Tibial nerve (tissue), 4 donors: ENCODE data around the gene TBC1D4. TPM values are rescaled to one million over a fixed set of nuclear protein-coding genes. Genes with fewer than 3 reads are reported as not detected.

Source experiments
- DNase-seq, 2 donors: peaks; one replicate each; pipeline ENCODE4 v3.0.0-alpha.2; 2019; ENCODE audit warnings: low spot score in 2 of 2
- H3K27ac ChIP-seq, 4 donors: fragments of 200-600 bp; sonication (generic) in 3 of 4; one replicate each; pipeline ENCODE4 v1.5.1; 2017 to 2019; ENCODE audit warnings: mild to moderate bottlenecking in 1 of 4
- H3K27me3 ChIP-seq, 2 donors: fragments of 200-600 bp; sonication (generic) in 1 of 2; one replicate each; pipeline versions ENCODE4 v1.5.1 to v1.6.0; 2017 to 2019
- H3K36me3 ChIP-seq, 3 donors: fragments of 200-600 bp; sonication (generic); one replicate each; pipeline ENCODE4 v1.5.1; 2018 to 2019
- H3K4me1 ChIP-seq, 4 donors: fragments of 200-600 bp; sonication (generic) in 3 of 4; one replicate each; pipeline ENCODE4 v1.5.1; 2017 to 2019
- H3K4me3 ChIP-seq, 4 donors: fragments of 200-600 bp; sonication (generic) in 3 of 4; one replicate each; pipeline ENCODE4 v1.5.1; 2017 to 2019; ENCODE audit warnings: mild to moderate bottlenecking in 1 of 4, moderate library complexity in 1 of 4
- H3K9me3 ChIP-seq, 4 donors: fragments of 200-600 bp; sonication (generic) in 3 of 4; one replicate each; pipeline ENCODE4 v1.5.1; 2017 to 2019
- EP300 ChIP-seq, 2 donors: sonication (generic); formaldehyde crosslinking; IDR thresholded peaks; one replicate each; pipeline ENCODE4 v1.6.1; 2017; ENCODE audit warnings: antibody characterized with exemption in 2 of 2, mild to moderate bottlenecking in 1 of 2
- POLR2A ChIP-seq, 2 donors: fragments of 450-650 bp; IDR thresholded peaks; one replicate each; pipeline ENCODE4 v1.6.1; 2017; ENCODE audit warnings: antibody characterized with exemption in 2 of 2, mild to moderate bottlenecking in 2 of 2, moderate library complexity in 2 of 2
- WGBS, 2 donors: methylation state at CpG; one replicate each; pipeline ENCODE4 v1.1.5; 2018; 5-methylcytosine and 5-hydroxymethylcytosine counted together
- total RNA-seq, 4 donors: library from RNA; depleted of rRNA; stranded (reverse); fragments of >200 nt; gene quantifications; one replicate each; pipeline ENCODE4 v1.1.0, GENCODE V29; 2016
- TF ChIP-seq, protein P1 (sequence below), 5 experiments: fragments of 200-600 bp in 3 of 5; fragments of 450-650 bp in 2 of 5; sonication (generic) in 3 of 5; IDR thresholded peaks; one replicate each; pipeline ENCODE4 v1.5.1; 2016 to 2019; ENCODE audit warnings: antibody characterized with exemption in 5 of 5, mild to moderate bottlenecking in 3 of 5, moderate library complexity in 2 of 5

Gene TBC1D4
- total RNA-seq, 4 donors from 2014 or later, result 17.7 to 45.4 (median 33.4) TPM

DNA sequence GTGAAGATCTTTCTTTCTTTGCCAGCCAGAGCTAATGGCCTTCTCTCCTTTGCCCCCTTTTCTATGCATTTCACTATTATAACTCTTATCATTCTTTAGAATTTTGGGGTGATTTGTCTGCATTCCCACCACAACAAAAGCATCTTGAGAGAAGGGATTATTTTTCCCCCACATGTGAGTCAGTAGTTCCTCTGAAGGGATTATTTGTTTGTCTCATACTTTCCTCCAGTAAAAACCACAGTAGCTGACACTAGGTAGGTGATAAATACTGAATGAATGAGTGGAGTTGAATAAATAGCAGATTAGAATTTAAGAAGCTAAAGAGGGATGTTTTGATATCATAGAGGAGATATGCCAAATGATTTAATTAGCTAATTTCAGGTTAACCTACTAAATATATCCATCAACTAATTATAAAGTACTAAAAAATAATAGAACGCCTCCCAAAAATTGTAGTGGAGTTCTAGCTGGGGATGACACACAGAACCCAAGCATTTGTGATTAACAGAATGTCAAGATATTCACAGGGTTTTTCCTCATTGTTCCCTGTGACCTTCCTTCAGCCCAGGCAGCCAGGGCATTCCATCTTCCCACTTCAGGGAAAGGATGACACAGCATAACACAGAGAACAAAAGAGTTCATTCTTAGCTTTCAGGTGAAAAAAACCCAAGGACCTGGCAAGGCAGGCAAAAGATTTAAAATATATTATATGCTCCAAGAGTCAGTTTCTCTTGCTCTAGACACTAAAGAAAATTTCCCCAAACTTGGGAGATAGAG, 3.5 kb upstream of the TBC1D4 start:
- H3K27ac ChIP-seq, result no peak overlapping the region
- H3K4me1 ChIP-seq, result peaks cover 0 to 25% (median 3%) of the 10 kb centered on the region in 4 donors
- DNase-seq, result no peak
- no peaks in the 10 kb centered on the region for H3K9me3 ChIP-seq
- 75 to 76% methylated on average over 1 of the region's 1 CpG for WGBS, 2 donors
- TF ChIP-seq, protein P1, sequence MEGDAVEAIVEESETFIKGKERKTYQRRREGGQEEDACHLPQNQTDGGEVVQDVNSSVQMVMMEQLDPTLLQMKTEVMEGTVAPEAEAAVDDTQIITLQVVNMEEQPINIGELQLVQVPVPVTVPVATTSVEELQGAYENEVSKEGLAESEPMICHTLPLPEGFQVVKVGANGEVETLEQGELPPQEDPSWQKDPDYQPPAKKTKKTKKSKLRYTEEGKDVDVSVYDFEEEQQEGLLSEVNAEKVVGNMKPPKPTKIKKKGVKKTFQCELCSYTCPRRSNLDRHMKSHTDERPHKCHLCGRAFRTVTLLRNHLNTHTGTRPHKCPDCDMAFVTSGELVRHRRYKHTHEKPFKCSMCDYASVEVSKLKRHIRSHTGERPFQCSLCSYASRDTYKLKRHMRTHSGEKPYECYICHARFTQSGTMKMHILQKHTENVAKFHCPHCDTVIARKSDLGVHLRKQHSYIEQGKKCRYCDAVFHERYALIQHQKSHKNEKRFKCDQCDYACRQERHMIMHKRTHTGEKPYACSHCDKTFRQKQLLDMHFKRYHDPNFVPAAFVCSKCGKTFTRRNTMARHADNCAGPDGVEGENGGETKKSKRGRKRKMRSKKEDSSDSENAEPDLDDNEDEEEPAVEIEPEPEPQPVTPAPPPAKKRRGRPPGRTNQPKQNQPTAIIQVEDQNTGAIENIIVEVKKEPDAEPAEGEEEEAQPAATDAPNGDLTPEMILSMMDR (IDR thresholded peaks at IDR 0.05), result no peak
- no peak for TF ChIP-seq EP300 (IDR thresholded peaks at IDR 0.05)
- no peak for TF ChIP-seq POLR2A (IDR thresholded peaks at IDR 0.05)
- H3K27me3 ChIP-seq, result no peaks in the 10 kb centered on the region
- H3K4me3 ChIP-seq, result no peak overlapping the region
- no peaks in the 10 kb centered on the region for H3K36me3 ChIP-seq

DNA sequence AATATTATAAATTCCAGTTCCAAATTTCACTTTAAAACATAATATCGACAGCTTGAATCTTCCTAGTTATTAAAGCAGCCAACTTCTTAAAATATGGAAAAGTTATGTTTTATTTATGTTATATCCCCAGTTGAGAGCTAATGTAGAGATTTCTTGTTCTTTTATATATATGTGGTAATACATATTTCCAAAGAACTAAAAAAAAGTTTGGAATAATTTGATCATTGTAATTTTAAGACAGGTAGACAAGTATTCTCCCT, 781 bp upstream of the TBC1D4 start:
- no peak for TF ChIP-seq EP300 (IDR thresholded peaks at IDR 0.05)
- TF ChIP-seq, protein P1 (IDR thresholded peaks at IDR 0.05), result no peak
- no peak for TF ChIP-seq POLR2A (IDR thresholded peaks at IDR 0.05)
- no peaks in the 10 kb centered on the region for H3K36me3 ChIP-seq
- H3K9me3 ChIP-seq, result no peaks in the 10 kb centered on the region
- H3K27me3 ChIP-seq, result no peaks in the 10 kb centered on the region
- H3K4me3 ChIP-seq, result peak overlapping the region; percentile 63 to 86 (median 76)
- H3K4me1 ChIP-seq, result peaks cover 0 to 44% (median 3%) of the 10 kb centered on the region in 4 donors
- H3K27ac ChIP-seq, result peak overlapping the region; percentile 24 to 82 (median 75)
- 0% methylated on average over 1 of the region's 1 CpG for WGBS, 2 donors
- no peak for DNase-seq

DNA sequence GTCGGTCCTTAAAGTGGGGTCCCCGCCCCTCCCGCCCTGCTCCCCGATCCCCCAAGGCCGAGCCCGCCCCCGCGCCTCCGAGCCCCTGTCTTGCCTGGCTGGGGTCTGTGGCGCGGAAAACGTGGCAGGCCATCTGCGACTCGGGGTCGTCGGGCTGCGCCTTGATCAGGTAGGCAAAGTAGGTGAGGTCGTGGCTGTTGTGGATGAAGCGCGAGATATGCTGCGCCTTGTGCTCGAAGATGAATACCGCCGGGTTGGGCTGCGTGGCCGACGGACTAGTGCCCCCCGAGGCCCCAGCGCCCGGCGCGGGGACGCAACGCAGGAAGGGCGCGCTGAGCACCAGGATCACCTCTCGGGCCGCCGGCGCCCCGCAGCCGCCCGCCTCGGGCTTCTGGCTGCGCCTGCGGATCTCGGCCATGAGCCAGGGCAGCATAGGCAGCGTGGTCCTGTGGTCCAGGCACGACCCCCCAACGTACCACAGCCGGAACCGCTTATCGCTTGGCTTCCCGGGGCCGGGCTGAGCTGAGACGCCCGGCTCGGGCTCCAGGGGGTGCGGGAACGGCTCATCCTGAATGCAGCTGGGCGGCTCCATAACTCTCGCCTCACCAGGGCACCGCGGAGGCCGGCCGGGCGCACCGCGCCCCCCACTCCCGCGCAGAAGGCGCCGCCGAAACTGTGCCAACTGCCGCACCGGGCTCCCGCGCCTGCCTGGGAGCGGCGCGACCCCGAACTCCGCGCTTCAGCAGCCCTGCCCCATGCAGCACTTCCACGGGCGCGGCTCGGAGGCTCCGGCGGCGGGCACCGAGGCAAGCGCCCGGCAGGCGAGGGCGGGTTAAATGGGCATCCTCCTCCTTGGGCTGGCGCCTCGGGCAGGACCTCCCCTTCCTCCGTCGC, 546 bp downstream of the TBC1D4 start:
- H3K4me3 ChIP-seq, result peak overlapping the region; percentile 63 to 86 (median 76)
- H3K27me3 ChIP-seq, result no peaks in the 10 kb centered on the region
- peaks cover 0 to 41% (median 3%) of the 10 kb centered on the region in 4 donors for H3K4me1 ChIP-seq
- no peaks in the 10 kb centered on the region for H3K9me3 ChIP-seq
- DNase-seq, result peak in 1 of 2 donors; percentile 11
- WGBS, 2 donors, result 0% methylated on average over 24 to 36 of the region's 100 CpGs
- TF ChIP-seq POLR2A (IDR thresholded peaks at IDR 0.05), result no peak
- TF ChIP-seq, protein P1 (IDR thresholded peaks at IDR 0.05), result no peak
- no peak for TF ChIP-seq EP300 (IDR thresholded peaks at IDR 0.05)
- no peaks in the 10 kb centered on the region for H3K36me3 ChIP-seq
- H3K27ac ChIP-seq, result peak overlapping the region in 3 of 4 donors; percentile 69 to 82 (median 81)

DNA sequence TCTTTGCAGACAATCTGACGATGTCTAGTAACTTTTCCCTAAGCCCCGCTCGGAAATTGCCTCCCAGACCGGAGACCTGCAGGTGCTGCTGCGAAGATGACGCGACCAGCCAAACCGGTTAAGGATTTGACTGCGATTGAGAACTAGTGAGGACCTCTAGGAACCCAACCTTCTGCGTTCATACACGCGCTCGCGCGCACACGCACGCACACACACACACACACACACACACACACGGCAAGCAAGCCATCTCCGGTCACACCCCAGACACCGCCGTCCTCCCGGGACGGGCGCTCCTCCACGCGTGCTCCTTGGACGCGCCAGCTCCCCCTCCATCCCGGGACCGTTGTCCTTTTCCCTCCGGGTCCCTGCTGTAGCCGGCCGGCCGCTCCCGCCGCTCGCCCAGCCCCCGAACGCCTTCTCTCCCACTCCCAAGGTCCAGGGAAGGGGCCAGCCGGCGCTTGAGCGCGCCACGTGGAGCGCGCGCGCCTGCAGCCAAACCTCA, 1.2 kb downstream of the TBC1D4 start:
- TF ChIP-seq POLR2A (IDR thresholded peaks at IDR 0.05), result no peak
- TF ChIP-seq, protein P1 (IDR thresholded peaks at IDR 0.05), result no peak
- peak in 1 of 2 donors; percentile 12 for TF ChIP-seq EP300 (IDR thresholded peaks at IDR 0.05)
- Histone ChIP-seq H3K36me3 (no peaks in the 10 kb centered on the region), H3K9me3 (no peaks in the 10 kb centered on the region), H3K4me1 (peaks cover 0 to 37% (median 3%) of the 10 kb centered on the region in 4 donors), H3K27ac (peak overlapping the region in 2 of 4 donors; percentile 42 to 81), H3K4me3 (peak overlapping the region; percentile 63 to 86 (median 76)), H3K27me3 (no peaks in the 10 kb centered on the region)
- DNase-seq, result peak; percentile 16 to 42
- 0 to 1% methylated on average over 36 to 38 of the region's 48 CpGs for WGBS, 2 donors
